HepG2 (cell line): Measurements from ENCODE around the gene GPN1. TPM values are rescaled to one million over a fixed set of nuclear protein-coding genes. Genes with fewer than 3 reads are reported as not detected.

Source experiments
- CEBPB ChIP-seq: IDR thresholded peaks from 2 replicates; pipeline ENCODE4 v1.6.1; 2011; ENCODE audit warnings: low read depth, low read length, improper control_type of control experiment, borderline replicate concordance
- CEBPG ChIP-seq: IDR thresholded peaks from 2 replicates; pipeline ENCODE4 v1.6.1; 2016
- MBNL3 ChIP-seq: fragments of 250-450 bp; sonication (Bioruptor Pico); conservative IDR thresholded peaks from 2 replicates; pipeline ENCODE4 v1.8.0; 2022; ENCODE audit warnings: mild to moderate bottlenecking, inconsistent platforms
- PAF1 ChIP-seq: IDR thresholded peaks from 2 replicates; pipeline ENCODE4 v1.6.1; 2016; ENCODE audit warnings: missing genetic modification reagents, missing compliant biosample characterization
- POLR2AphosphoS2 ChIP-seq: IDR thresholded peaks from 2 replicates; pipeline ENCODE4 v1.6.1; 2011; ENCODE audit warnings: low read depth, low read length, improper control_type of control experiment
- RAD21 ChIP-seq: fragments of 450-650 bp; formaldehyde crosslinking; IDR thresholded peaks from 2 replicates; pipeline ENCODE4 v1.5.0; 2020; ENCODE audit warnings: mild to moderate bottlenecking
- SRF ChIP-seq: IDR thresholded peaks from 2 replicates; pipeline ENCODE4 v1.6.1; 2011; ENCODE audit warnings: mild to moderate bottlenecking, low read depth, low read length, moderate library complexity
- THAP11 ChIP-seq: IDR thresholded peaks from 2 replicates; pipeline ENCODE4 v1.6.1; 2016; ENCODE audit warnings: missing biosample characterization, missing genetic modification reagents
- ZBTB42 ChIP-seq: sonication (generic); formaldehyde crosslinking; IDR thresholded peaks from 2 replicates; pipeline ENCODE4 v1.5.0; 2020; ENCODE audit warnings: mild to moderate bottlenecking, missing genetic modification reagents
- ZNF672 ChIP-seq: sonication (generic); formaldehyde crosslinking; IDR thresholded peaks from 2 replicates; pipeline ENCODE4 v1.8.1; 2022; ENCODE audit warnings: missing genetic modification reagents
- ZNF75D ChIP-seq: sonication (generic); formaldehyde crosslinking; IDR thresholded peaks from 2 replicates; pipeline ENCODE4 v1.8.1; 2023; ENCODE audit warnings: missing genetic modification reagents, mild to moderate bottlenecking, borderline replicate concordance
- ZNF839 ChIP-seq: sonication (generic); formaldehyde crosslinking; IDR thresholded peaks from 2 replicates; pipeline ENCODE4 v1.4.0; 2020; ENCODE audit warnings: missing genetic modification reagents, mild to moderate bottlenecking, borderline replicate concordance
- polyA plus RNA-seq, 8 experiments: library from polyadenylated mRNA; depleted of rRNA in 3 of 8; stranded (reverse) in 7 of 8; unstranded in 1 of 8; fragments of >200 nt; fragmentation: Illumina TruSeq in 4 of 8; extraction: Trizol in 4 of 8; gene quantifications; 2 replicates each; pipeline versions ENCODE4 v1.2.1 to v1.2.3, GENCODE V29; 2011 to 2016; ENCODE audit warnings: low read depth in 4 of 8, missing spikeins in 1 of 8, mixed read lengths in 1 of 8; ENCODE audit not compliant: insufficient read depth in 1 of 8
- total RNA-seq, 5 experiments: library from RNA; depleted of rRNA; stranded (reverse); fragments of >200 nt; fragmentation: Illumina TruSeq; extraction: Trizol; gene quantifications; 2 replicates each; pipeline ENCODE4 v1.2.3, GENCODE V29; 2016; ENCODE audit warnings: low read depth in 1 of 5
- TF ChIP-seq, protein P1 (sequence below): sonication (generic); formaldehyde crosslinking; IDR thresholded peaks from 2 replicates; pipeline ENCODE4 v1.4.0; 2020; ENCODE audit warnings: missing genetic modification reagents
- TF ChIP-seq, protein P2 (sequence below): sonication (generic); formaldehyde crosslinking; IDR thresholded peaks from 2 replicates; pipeline ENCODE4 v1.5.0; 2020; ENCODE audit warnings: missing genetic modification reagents
- TF ChIP-seq, protein P3 (sequence below): sonication (generic); formaldehyde crosslinking; IDR thresholded peaks from 2 replicates; pipeline ENCODE4 v1.5.1; 2020; ENCODE audit warnings: mild to moderate bottlenecking, missing genetic modification reagents, borderline replicate concordance
- TF ChIP-seq, protein P4 (sequence below): sonication (generic); formaldehyde crosslinking; IDR thresholded peaks from 2 replicates; pipeline ENCODE4 v1.5.0; 2020; ENCODE audit warnings: missing genetic modification reagents

Gene GPN1
- total and polyA plus RNA-seq, 2 of the 13 experiments (the other 11 are each of a cell fraction or from before 2014, with no cell fraction given), result 54.5 to 62.7 TPM

DNA sequence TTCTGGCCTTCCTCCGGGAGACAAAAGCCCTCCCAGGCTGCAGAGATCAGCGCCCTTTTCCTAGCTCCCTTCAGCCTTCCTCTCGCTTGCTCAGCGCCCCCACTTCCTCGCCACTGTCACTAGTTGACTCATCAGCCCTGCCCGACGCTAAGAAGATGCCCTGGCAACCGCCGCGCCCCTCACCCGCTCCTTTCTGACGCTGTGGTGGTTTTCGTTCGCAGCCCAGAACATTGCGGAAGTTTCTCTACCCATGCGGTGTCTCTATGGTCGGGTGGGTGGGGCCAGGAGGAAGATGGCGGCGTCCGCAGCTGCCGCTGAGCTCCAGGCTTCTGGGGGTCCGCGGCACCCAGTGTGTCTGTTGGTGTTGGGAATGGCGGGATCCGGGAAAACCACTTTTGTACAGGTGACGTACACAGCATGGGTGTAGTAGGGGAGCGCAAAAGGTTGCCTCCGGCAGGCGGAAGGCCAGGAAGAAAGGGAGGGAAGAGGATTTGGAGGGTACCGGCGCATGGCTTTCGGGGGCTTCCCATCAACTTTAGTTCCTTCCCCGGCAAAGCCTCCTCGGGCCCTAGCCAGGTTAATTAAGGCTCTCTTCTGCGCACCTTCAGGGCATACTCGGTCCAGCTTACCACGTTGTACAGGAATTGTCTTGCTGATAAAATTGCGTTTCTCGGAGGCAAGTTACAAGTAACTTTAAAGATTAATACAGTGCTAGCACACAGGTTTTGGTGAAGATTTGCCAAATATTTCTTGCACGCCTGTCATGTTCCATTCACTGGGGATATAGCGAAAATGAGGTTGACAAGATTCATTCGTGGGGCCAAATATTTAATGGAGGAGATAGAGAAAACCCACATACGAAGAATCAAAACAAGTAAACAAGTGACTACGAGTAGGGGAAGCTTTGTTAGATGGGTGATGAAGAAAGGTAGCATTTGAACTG is at the start of gene GPN1, which contains the start of gene CCDC121 (continued):
- TF ChIP-seq, protein P1, sequence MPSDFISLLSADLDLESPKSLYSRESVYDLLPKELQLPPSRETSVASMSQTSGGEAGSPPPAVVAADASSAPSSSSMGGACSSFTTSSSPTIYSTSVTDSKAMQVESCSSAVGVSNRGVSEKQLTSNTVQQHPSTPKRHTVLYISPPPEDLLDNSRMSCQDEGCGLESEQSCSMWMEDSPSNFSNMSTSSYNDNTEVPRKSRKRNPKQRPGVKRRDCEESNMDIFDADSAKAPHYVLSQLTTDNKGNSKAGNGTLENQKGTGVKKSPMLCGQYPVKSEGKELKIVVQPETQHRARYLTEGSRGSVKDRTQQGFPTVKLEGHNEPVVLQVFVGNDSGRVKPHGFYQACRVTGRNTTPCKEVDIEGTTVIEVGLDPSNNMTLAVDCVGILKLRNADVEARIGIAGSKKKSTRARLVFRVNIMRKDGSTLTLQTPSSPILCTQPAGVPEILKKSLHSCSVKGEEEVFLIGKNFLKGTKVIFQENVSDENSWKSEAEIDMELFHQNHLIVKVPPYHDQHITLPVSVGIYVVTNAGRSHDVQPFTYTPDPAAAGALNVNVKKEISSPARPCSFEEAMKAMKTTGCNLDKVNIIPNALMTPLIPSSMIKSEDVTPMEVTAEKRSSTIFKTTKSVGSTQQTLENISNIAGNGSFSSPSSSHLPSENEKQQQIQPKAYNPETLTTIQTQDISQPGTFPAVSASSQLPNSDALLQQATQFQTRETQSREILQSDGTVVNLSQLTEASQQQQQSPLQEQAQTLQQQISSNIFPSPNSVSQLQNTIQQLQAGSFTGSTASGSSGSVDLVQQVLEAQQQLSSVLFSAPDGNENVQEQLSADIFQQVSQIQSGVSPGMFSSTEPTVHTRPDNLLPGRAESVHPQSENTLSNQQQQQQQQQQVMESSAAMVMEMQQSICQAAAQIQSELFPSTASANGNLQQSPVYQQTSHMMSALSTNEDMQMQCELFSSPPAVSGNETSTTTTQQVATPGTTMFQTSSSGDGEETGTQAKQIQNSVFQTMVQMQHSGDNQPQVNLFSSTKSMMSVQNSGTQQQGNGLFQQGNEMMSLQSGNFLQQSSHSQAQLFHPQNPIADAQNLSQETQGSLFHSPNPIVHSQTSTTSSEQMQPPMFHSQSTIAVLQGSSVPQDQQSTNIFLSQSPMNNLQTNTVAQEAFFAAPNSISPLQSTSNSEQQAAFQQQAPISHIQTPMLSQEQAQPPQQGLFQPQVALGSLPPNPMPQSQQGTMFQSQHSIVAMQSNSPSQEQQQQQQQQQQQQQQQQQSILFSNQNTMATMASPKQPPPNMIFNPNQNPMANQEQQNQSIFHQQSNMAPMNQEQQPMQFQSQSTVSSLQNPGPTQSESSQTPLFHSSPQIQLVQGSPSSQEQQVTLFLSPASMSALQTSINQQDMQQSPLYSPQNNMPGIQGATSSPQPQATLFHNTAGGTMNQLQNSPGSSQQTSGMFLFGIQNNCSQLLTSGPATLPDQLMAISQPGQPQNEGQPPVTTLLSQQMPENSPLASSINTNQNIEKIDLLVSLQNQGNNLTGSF (CRISPR knock-in tag), result no peak
- no peak for TF ChIP-seq PAF1
- TF ChIP-seq ZNF672 (CRISPR knock-in tag), result no peak
- TF ChIP-seq, protein P2, sequence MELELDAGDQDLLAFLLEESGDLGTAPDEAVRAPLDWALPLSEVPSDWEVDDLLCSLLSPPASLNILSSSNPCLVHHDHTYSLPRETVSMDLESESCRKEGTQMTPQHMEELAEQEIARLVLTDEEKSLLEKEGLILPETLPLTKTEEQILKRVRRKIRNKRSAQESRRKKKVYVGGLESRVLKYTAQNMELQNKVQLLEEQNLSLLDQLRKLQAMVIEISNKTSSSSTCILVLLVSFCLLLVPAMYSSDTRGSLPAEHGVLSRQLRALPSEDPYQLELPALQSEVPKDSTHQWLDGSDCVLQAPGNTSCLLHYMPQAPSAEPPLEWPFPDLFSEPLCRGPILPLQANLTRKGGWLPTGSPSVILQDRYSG (CRISPR knock-in tag), result no peak
- TF ChIP-seq POLR2AphosphoS2, result no peak
- TF ChIP-seq SRF, result no peak
- peak; percentile 90 for TF ChIP-seq THAP11
- no peak for TF ChIP-seq MBNL3 (CRISPR knock-in tag)
- 0 out of 2 replicates have a peak, but pooled peaks have one; percentile 12 for TF ChIP-seq CEBPB
- TF ChIP-seq, protein P3, sequence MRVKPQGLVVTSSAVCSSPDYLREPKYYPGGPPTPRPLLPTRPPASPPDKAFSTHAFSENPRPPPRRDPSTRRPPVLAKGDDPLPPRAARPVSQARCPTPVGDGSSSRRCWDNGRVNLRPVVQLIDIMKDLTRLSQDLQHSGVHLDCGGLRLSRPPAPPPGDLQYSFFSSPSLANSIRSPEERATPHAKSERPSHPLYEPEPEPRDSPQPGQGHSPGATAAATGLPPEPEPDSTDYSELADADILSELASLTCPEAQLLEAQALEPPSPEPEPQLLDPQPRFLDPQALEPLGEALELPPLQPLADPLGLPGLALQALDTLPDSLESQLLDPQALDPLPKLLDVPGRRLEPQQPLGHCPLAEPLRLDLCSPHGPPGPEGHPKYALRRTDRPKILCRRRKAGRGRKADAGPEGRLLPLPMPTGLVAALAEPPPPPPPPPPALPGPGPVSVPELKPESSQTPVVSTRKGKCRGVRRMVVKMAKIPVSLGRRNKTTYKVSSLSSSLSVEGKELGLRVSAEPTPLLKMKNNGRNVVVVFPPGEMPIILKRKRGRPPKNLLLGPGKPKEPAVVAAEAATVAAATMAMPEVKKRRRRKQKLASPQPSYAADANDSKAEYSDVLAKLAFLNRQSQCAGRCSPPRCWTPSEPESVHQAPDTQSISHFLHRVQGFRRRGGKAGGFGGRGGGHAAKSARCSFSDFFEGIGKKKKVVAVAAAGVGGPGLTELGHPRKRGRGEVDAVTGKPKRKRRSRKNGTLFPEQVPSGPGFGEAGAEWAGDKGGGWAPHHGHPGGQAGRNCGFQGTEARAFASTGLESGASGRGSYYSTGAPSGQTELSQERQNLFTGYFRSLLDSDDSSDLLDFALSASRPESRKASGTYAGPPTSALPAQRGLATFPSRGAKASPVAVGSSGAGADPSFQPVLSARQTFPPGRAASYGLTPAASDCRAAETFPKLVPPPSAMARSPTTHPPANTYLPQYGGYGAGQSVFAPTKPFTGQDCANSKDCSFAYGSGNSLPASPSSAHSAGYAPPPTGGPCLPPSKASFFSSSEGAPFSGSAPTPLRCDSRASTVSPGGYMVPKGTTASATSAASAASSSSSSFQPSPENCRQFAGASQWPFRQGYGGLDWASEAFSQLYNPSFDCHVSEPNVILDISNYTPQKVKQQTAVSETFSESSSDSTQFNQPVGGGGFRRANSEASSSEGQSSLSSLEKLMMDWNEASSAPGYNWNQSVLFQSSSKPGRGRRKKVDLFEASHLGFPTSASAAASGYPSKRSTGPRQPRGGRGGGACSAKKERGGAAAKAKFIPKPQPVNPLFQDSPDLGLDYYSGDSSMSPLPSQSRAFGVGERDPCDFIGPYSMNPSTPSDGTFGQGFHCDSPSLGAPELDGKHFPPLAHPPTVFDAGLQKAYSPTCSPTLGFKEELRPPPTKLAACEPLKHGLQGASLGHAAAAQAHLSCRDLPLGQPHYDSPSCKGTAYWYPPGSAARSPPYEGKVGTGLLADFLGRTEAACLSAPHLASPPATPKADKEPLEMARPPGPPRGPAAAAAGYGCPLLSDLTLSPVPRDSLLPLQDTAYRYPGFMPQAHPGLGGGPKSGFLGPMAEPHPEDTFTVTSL (CRISPR knock-in tag), result no peak; the same call in 1 of the 2 replicates
- TF ChIP-seq RAD21 (CRISPR knock-in tag), result peak; percentile 27; the same call in 1 of the 2 replicates
- TF ChIP-seq ZNF839 (CRISPR knock-in tag), result peak; percentile 95; the same call in 1 of the 2 replicates
- TF ChIP-seq ZBTB42 (CRISPR knock-in tag), result no peak; the same call in 1 of the 2 replicates
- TF ChIP-seq ZNF75D (CRISPR knock-in tag), result no peak
- TF ChIP-seq, protein P4, sequence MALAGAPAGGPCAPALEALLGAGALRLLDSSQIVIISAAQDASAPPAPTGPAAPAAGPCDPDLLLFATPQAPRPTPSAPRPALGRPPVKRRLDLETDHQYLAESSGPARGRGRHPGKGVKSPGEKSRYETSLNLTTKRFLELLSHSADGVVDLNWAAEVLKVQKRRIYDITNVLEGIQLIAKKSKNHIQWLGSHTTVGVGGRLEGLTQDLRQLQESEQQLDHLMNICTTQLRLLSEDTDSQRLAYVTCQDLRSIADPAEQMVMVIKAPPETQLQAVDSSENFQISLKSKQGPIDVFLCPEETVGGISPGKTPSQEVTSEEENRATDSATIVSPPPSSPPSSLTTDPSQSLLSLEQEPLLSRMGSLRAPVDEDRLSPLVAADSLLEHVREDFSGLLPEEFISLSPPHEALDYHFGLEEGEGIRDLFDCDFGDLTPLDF (CRISPR knock-in tag), result no peak
- peak; percentile 49 for TF ChIP-seq CEBPG
